ENCODE data around the gene CNNM3.
"Not testable (repeated sequence)": the region's sequence is repeated elsewhere in the genome, so short reads cannot be mapped to it uniquely, and the experiment has no call there.

Gene CNNM3

GRCh38 chr2:96799623-96799935 is 16.5 kb upstream of the CNNM3 start:
- DNase-seq: no peak

DNA sequence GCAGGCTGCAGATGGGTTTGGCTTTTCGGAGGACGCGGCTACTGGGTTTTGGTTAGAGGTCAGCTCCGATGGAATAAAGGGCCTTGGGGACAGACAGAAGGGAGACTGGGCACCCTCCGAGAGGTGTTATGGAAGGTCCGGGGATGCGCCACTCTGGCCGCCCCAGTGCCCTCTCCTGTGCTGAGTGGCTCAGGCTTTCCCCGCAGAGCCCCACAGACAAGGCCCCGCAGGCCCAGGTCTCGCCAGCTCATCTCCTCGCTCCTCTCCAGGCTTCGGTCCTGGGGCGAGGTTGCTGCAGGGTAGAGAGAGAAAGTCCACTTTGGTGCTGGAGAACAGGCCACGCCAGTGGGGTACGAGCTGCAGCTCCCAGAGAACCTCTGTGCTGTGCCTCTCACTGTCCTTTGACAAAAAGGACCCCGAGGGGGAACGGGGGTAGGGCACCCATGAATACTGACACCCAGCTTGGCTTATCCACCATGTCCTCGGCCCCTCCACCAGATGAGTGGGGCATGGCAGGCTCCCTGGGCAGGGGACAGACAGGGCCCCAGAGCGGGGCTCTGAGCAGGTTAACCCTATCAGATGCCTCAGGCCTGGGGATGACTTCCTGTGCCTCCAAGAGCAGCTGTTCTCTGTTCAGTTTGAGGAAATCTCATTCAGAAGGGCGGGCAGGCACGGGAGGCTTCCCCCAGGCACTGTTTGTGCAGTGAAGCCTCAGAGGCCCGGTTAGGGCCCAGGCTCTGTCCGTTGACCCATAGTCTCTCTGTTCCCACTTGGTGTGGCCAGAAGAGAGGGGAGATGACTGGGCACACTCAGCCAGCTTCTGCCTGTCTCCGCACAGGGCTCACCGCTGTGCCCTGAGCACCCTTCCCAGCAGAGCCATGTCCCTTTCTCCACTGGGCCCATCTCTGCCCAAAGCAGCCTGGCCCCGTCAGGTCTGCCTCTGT is 15.7 kb upstream of the CNNM3 start:
- DNase-seq: no peak

DNA sequence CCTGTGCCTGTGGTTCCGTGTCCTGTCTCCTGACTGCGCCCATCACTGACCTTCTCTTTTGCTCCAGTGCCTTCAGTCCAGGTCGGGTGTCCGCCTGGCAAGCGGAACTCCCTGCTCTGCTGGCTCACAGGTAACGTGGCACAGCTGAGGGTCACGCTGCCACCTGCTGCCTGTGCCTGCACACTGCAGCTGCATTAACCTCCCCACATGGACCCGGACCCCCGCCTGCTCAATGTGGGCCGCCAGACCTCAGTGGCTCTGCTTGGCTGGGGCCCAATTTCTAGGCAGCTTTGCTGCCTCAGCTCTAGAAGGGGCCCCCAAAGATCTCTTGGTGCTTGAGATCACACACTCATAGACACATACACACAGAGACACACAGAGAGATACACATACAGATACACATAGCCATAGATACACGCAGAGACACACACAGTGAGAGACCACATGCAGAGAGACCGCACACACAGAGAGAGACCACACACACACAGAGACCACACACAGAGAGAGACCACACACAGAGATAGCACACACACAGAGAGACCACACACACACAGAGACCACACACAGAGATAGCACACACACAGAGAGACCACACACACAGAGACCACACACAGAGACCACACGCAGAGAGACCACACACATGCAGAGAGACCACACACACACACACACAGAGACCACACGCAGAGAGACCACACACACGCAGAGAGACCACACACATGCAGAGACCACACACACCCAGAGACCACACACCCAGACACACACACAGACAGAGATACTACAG is 14.9 kb upstream of the CNNM3 start:
- no peak for DNase-seq

GRCh38 chr2:96801786-96802595 is 14.1 kb upstream of the CNNM3 start:
- no peak for DNase-seq

DNA sequence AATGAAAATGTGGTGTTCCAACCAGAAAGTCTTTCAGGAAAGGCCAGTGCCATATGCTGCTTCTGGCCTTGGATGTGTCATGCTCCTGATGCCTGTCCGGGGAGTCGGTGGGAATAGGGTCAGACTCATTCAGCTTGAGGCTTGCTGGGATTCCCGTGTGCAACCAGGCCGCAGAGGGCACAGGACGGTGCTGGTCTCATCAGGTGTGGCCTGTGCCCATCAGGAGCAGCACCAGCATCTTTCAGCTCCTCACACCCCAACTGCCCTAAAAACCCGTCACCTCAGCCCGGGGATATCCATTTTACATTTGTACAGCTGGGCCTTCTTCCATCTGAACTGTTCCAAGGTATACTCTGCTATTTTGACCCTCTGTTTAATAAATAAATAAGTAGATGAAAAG is 13.3 kb upstream of the CNNM3 start:
- DNase-seq: no peak

DNA sequence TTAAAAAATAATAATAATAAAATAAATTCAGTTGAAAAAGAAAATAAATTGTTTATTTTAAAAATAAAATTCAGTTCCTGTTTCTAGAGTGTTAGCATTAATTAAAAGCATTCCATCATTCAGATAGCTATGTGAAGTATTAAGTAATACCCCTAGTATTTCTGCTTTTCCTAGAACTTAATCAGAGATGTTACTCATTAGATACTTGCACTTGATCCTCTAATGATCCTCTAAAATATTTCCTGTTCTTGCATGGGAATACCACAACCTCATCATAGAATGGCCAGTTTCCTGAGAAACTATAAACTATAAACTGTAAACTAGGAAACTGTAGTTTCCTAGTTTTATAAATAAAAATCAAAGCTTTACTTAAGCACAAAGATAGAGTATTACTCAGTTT is 11.1 kb upstream of the CNNM3 start:
- DNase-seq: no peak

DNA sequence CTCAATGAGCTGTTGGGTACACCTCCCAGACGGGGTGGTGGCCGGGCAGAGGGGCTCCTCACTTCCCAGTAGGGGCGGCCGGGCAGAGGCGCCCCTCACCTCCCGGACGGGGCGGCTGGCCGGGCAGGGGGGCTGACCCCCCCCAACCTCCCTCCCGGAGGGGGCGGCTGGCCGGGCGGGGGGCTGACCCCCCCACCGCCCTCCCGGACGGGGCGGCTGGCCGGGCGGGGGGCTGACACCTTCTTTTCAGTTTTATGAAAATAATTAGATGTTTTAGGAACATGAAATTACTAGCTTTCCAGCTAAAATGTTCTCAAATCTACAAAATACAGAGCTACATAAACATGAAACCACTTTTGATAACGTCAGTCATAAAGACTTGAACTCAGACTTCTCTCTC is 10.1 kb upstream of the CNNM3 start:
- DNase-seq: not testable (repeated sequence)

- no peak for DNase-seq
Observed at GRCh38 chr2:96806468-96807126, 9.5 kb upstream of the CNNM3 start.

DNA sequence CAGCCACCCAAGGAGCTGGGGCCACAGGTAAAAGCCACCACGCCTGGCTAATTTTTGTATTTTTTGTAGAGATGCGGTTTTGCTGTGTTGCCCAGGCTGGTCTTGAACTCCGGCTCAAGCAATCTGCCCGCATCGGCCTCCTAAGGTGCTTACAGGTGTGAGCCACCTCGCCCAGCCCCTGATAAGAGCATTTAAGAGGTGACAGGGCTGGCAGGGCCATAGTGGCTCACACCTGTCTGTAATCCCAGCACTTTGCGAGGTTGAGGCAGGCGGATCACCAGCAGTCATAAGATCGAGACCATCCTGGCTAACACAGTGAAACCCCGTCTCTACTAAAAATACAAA is 9.0 kb upstream of the CNNM3 start:
- no peak for DNase-seq

GRCh38 chr2:96808176-96808837 is 7.8 kb upstream of the CNNM3 start:
- DNase-seq: no peak

GRCh38 chr2:96809216-96809882 is 6.7 kb upstream of the CNNM3 start:
- DNase-seq: no peak

GRCh38 chr2:96809951-96810782 is 5.9 kb upstream of the CNNM3 start:
- DNase-seq: no peak

DNA sequence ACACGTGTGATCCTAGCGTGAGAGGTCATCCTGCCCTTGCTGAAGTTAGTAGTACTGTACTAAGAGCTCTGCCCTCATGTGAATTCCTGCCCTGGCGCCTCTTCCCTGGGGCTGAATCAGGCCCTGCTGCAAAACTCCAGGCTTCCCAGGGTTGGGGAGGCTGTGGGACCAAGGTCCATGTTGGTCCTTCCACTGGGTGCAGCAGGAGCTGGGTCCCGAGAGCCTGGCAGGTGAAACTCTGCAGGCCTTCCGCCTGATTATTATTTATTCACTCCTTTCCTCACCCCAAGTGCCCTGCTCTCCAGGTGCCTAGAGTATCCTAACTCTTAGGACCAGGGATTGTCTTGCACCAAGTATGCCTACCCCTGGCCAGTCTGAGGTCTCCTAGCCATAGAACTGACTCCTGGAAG is 5.3 kb upstream of the CNNM3 start:
- DNase-seq: no peak

DNA sequence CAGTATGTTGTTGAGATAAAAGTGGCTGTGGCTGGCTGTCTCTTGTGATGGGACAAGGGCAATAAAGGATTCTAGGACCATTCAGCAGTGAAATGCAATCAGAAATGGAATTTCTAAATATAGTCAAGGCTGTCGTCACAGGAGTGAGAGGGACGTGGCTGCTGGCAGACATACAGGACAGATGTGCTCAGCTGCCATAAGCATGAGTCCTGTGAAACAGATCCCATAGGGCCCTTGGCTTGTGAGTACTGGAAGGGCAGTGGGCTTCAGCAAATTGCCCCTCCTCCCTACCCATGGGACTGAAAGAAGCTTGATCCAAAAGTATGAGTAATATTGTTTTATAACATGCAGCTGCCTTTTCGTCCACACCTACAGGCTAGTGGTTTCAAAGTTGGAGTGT is 4.2 kb upstream of the CNNM3 start:
- DNase-seq: no peak

- no peak for DNase-seq
Observed at GRCh38 chr2:96813656-96814055, 2.4 kb upstream of the CNNM3 start.

DNA sequence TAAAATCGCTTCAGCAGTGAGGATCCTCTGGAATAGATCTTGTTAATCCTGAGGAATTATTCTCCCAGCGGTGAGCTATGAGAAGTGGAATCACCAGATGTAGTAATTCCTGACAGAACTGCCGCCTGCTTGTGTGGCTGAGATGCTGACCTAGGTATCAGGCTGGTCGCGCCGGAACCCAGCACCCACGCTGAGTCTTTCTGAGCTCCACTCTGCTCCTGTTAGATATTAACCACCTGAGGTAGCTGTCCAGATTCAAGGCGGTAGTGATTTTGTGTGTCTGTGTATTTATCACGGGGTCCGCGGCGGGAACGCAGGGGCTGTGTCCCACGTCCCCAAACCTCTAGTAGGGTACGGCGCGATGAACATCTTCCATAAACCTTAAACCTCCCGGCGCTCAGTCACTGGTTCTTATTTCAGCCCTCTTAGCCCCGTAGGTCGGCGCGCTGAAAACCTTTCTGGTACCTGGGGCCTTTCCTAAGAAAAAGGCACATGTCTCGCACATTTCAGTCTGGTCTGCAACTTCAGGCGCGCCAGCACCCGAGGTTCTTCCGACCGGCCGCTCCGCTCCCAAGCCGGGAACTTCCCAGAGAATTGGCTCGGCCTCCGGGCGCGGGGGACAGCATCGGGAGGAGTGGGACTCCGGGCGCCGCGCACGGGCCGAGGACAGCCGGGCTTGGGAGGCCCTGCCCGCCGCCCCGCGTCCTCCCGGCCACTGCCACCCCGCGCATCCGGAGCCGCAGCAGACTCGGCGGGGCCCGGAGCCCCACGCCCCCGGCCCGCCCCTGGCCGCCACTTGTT is 542 bp upstream of the CNNM3 start:
- no peak for DNase-seq

DNA sequence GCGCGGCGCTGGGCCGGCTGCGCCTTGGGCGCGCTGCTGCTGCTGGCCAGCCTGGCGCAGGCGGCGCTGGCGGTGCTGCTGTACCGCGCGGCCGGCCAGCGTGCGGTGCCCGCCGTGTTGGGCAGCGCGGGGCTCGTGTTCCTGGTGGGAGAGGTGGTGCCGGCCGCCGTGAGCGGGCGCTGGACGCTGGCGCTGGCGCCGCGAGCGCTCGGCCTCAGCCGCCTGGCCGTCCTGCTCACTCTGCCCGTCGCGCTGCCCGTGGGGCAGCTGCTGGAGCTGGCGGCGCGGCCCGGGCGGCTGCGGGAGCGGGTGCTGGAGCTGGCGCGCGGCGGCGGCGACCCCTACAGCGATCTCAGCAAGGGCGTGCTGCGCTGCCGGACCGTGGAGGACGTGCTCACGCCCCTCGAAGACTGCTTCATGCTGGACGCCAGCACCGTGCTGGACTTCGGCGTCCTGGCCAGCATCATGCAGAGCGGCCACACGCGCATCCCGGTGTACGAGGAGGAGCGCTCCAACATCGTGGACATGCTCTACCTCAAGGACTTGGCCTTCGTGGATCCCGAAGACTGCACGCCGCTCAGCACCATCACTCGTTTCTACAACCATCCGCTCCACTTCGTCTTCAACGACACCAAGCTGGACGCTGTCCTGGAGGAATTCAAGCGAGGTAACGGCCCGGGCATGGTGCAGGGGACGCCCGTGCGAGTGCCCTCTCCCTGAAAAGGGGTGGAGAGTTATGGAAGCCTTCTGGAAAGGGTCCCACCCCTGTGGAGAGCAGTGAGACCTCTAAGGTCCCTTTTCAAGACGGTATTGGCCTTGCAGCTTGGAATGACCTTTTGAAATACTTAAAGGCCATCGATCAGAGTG is 1.0 kb downstream of the CNNM3 start:
- no peak for DNase-seq

DNA sequence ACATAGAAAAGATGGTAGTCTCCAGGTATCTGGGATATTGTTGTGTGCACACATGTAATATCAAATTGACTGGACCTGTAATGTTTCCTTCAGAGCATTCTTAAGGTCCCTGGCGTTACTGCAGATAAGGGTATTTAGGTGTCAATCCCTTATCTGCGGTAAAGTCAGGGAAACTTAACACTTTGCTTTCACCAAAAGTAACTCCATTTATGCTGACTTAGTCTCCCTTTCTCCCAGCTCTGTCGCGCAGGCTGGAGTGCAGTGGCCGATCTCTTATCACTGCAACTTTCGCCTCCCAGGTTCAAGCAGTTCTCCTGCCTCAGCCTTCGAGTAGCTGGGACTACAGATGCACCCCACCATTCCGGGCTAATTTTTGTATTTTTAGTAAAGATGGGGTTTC is 1.8 kb downstream of the CNNM3 start:
- DNase-seq: no peak
